Measurements from ENCODE around the gene GLOD5. TPM values are rescaled to one million over a fixed set of nuclear protein-coding genes. Genes with fewer than 3 reads are reported as not detected.

The GLOD5 gene
- total and polyA plus RNA-seq, 2 of the 8 experiments (the other 6 are each of a cell fraction or from before 2014, with no cell fraction given): 0.18 TPM; not detected in 1

DNA sequence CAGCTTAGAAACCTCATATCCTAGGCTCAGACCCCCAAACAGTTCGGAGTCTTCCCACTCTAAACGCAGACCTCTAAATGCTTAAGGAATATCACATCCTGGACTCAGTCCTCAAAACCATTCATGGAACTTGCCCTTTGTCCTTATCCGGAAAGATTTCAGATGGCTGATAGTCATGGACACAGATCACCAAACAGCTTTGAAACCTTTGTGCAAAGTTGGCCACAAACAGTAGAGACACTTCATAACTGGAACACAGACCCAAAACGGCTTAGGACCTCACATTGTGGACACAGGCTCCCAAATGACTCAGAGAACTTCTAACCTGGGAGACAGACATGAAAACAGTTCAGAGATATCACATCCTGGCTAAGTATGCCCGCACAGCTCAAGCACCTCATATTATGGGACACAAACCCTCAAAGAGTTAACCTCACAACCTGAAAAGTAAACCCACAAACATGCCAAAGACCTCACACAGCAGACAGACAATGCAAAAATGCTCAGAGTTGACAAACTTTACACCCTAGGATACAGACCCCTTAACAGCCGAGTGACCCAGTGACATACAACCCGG, 49.5 kb upstream of the GLOD5 start:
- no peak overlapping the region for H2BK12ac ChIP-seq (ENCODE audit: low read depth, low read length)
- H3K4me3 ChIP-seq (ENCODE audit: extremely low read depth in 1 of 4, insufficient read depth in 2 of 4, low read depth in 3 of 4, low read length in 4 of 4): no peak overlapping the region
- no peak overlapping the region for H3K18ac ChIP-seq (ENCODE audit: extremely low read depth, low read length)
- H3K36me3 ChIP-seq (ENCODE audit: control insufficient read depth in 2 of 4, insufficient read depth in 4 of 4, low read length in 3 of 4): peaks cover 0 to 6% (median 2%) of the 10 kb centered on the region in 4 experiments; a peak in 1 of 8 replicates
- FAIRE-seq (no peak), DNase-seq (ENCODE audit: low read depth in 1 of 2, low spot score in 2 of 2) (no peak)
- H3K27me3 ChIP-seq (replicated peaks in 1 of 4; ENCODE audit: control insufficient read depth in 3 of 4, extremely low read depth in 1 of 4, insufficient read depth in 3 of 4, low read length in 3 of 4): no peaks in the 10 kb centered on the region; a peak in 3 of 7 replicates
- no peak overlapping the region for H2AFZ ChIP-seq (ENCODE audit: low read length)
- no peak overlapping the region for H4K91ac ChIP-seq (replicated peaks; ENCODE audit: insufficient read length, low read length)
- H3K4me1 ChIP-seq (replicated peaks in 1 of 4; ENCODE audit: control insufficient read depth in 3 of 4, insufficient read depth in 4 of 4, low read length in 3 of 4): no peaks in the 10 kb centered on the region
- no peak overlapping the region for H2BK20ac ChIP-seq (ENCODE audit: low read length)
- no peak overlapping the region for H3K27ac ChIP-seq (ENCODE audit: low read depth, low read length)
- H2BK15ac ChIP-seq (ENCODE audit: low read length): no peak overlapping the region
- no peak overlapping the region for H2AK5ac ChIP-seq (ENCODE audit: low read depth, low read length)
- H3K9me3 ChIP-seq (ENCODE audit: insufficient read depth in 2 of 2, low read depth in 1 of 2, low read length in 1 of 2): no peaks in the 10 kb centered on the region
- no peak overlapping the region for H3K9ac ChIP-seq (replicated peaks in 1 of 4; ENCODE audit: extremely low read depth in 1 of 4, low read depth in 3 of 4, low read length in 3 of 4)
- CTCF ChIA-PET (ENCODE audit: partially characterized antibody): no interaction called here
- H3K23ac ChIP-seq (ENCODE audit: insufficient read length): no peak overlapping the region
- H3K56ac ChIP-seq (replicated peaks; ENCODE audit: insufficient read length, low read depth, low read length): no peak overlapping the region
- H3K79me2 ChIP-seq (ENCODE audit: control insufficient read depth in 1 of 2, insufficient read depth in 2 of 2, low read length in 2 of 2): no peaks in the 10 kb centered on the region
- no peaks in the 10 kb centered on the region for H3K79me1 ChIP-seq (ENCODE audit: low read depth, low read length)
- no peak overlapping the region for H2BK120ac ChIP-seq (replicated peaks; ENCODE audit: low read depth, low read length)
- no peak overlapping the region for H2BK5ac ChIP-seq (ENCODE audit: low read depth, low read length)
- H4K8ac ChIP-seq (ENCODE audit: extremely low read depth, insufficient read depth, low read length): no peak overlapping the region
- H3K14ac ChIP-seq (ENCODE audit: insufficient read length): no peak overlapping the region
- no peak overlapping the region for H3K4ac ChIP-seq (replicated peaks; ENCODE audit: insufficient read length, low read depth, low read length)
- POLR2A ChIA-PET (ENCODE audit: partially characterized antibody): interaction anchor here (0.6 to 1.5 kb wide), 2 partner anchors 8 to 138 kb away, joined by 3 to 5 read pairs; partner anchors contain the start of gene RBM3
- 88% methylated on average over 7 of the region's 7 CpGs; no CpG with 5 or more reads in 1 of the 2 experiments for WGBS, 2 experiments (ENCODE audit: extremely low coverage in 1 of 2, insufficient coverage in 1 of 2, insufficient read length in 1 of 2, insufficient replicate concordance in 2 of 2, low coverage in 1 of 2, low lambda C conversion rate in 2 of 2, missing lambda C conversion rate in 1 of 2)
- H4K5ac ChIP-seq (ENCODE audit: insufficient read length, low read depth, low read length): no peak overlapping the region
- H3K23me2 ChIP-seq (ENCODE audit: low read depth, low read length): no peaks in the 10 kb centered on the region
- peaks cover 0 to 6% of the 10 kb centered on the region in 2 experiments for H4K20me1 ChIP-seq (replicated peaks in 1 of 2; ENCODE audit: control insufficient read depth in 1 of 2, insufficient read depth in 2 of 2, low read length in 2 of 2)
- no peak overlapping the region for H3K4me2 ChIP-seq (ENCODE audit: insufficient read depth in 1 of 2, low read depth in 2 of 2, low read length in 2 of 2)
- no peak for TF ChIP-seq BRCA1 (IDR thresholded peaks at IDR 0.05; ENCODE audit: low read depth, low read length)
- no peak for TF ChIP-seq POU5F1 (IDR thresholded peaks at IDR 0.05; ENCODE audit: low read depth, low read length)
- no peak for TF ChIP-seq TCF12 (IDR thresholded peaks at IDR 0.05; ENCODE audit: low read depth, low read length)
- TF ChIP-seq GTF2F1 (IDR thresholded peaks at IDR 0.05; ENCODE audit: borderline replicate concordance, low read depth, low read length): no peak
- no peak for TF ChIP-seq NRF1 (IDR thresholded peaks at IDR 0.05; ENCODE audit: low read depth, low read length)
- TF ChIP-seq, protein P1, sequence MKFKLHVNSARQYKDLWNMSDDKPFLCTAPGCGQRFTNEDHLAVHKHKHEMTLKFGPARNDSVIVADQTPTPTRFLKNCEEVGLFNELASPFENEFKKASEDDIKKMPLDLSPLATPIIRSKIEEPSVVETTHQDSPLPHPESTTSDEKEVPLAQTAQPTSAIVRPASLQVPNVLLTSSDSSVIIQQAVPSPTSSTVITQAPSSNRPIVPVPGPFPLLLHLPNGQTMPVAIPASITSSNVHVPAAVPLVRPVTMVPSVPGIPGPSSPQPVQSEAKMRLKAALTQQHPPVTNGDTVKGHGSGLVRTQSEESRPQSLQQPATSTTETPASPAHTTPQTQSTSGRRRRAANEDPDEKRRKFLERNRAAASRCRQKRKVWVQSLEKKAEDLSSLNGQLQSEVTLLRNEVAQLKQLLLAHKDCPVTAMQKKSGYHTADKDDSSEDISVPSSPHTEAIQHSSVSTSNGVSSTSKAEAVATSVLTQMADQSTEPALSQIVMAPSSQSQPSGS (IDR thresholded peaks at IDR 0.05; ENCODE audit: low read length): no peak
- TF ChIP-seq TAF7 (optimal IDR thresholded peaks at IDR 0.05; ENCODE audit: borderline replicate concordance, low read depth, low read length): no peak
- TF ChIP-seq RAD21 (IDR thresholded peaks at IDR 0.05 in 1 of 2, conservative IDR thresholded peaks at IDR 0.05 in 1 of 2; ENCODE audit: low read depth in 2 of 2, low read length in 2 of 2): no peak
- no peak for TF ChIP-seq CBX5 (IDR thresholded peaks at IDR 0.05; ENCODE audit: low read depth, low read length)
- TF ChIP-seq EGR1 (IDR thresholded peaks at IDR 0.05; ENCODE audit: borderline replicate concordance, low read depth, low read length): no peak
- no peak for TF ChIP-seq EZH2 (IDR thresholded peaks at IDR 0.05; ENCODE audit: low read depth, low read length, severe bottlenecking)
- no peak for TF ChIP-seq SIX5 (IDR thresholded peaks at IDR 0.05; ENCODE audit: low read depth, low read length)

All from H1 (cell line).